ENCODE data around the gene UBE3A. TPM values are rescaled to one million over a fixed set of nuclear protein-coding genes. Genes with fewer than 3 reads are reported as not detected.

The UBE3A gene
- 31.6 and 42.6 TPM in 2 replicates for total RNA-seq

GRCh38 chr15:25438601-25439368, at the start of gene UBE3A:
Gene UBE3A (minus strand): TSS chr15:25439024. CDS start chr15:25409107, 29,917 bp downstream.

